CD4-positive, alpha-beta T cell (primary cell): ENCODE measurements around the gene MAST4. TPM values are rescaled to one million over a fixed set of nuclear protein-coding genes. Genes with fewer than 3 reads are reported as not detected.

Experiments used
- ATAC-seq: fragments of 200-7000 bp; cut with Tn5 transposase; one replicate; pipeline ENCODE4 v1.10.0; 2022; ENCODE audit warnings: mild to moderate bottlenecking; ENCODE audit not compliant: poor library complexity
- CTCF ChIA-PET: fragments of 350-600 bp; sonication (Branson Sonifier 250); formaldehyde crosslinking; loops from one replicate; lab custom pipeline; 2021; ENCODE audit warnings: antibody characterized with exemption, inconsistent platforms; lab: Charles Lee
- POLR2A ChIA-PET: fragments of 350-600 bp; sonication (Branson Sonifier 250); formaldehyde crosslinking; loops from one replicate; lab custom pipeline; 2021; ENCODE audit warnings: antibody characterized with exemption, inconsistent platforms; lab: Charles Lee
- DNase-seq, 14 experiments: peaks; one replicate each; pipeline ENCODE4 v3.0.0-alpha.2; 2013 to 2020; ENCODE audit warnings: mixed read lengths in 2 of 14
- H3K27ac ChIP-seq, 2 donors: one replicate each; pipeline versions ENCODE4 v1.5.1 to v1.7.0; 2013; ENCODE audit warnings: low read length in 2 of 2, low read depth in 1 of 2, mild to moderate bottlenecking in 1 of 2
- H3K27me3 ChIP-seq, 2 experiments: 1 replicate in 1 of 2; 2 replicates in 1 of 2; pipeline versions ENCODE4 v1.6.1 to v1.7.0; 2013; ENCODE audit warnings: low read length in 2 of 2, control low read depth in 1 of 2, mild to moderate bottlenecking in 1 of 2, moderate library complexity in 1 of 2; ENCODE audit not compliant: insufficient read depth in 2 of 2, control insufficient read depth in 1 of 2
- H3K36me3 ChIP-seq: one replicate; pipeline ENCODE4 v1.6.1; 2013; ENCODE audit warnings: low read length, control low read depth; ENCODE audit not compliant: insufficient read depth
- H3K4me1 ChIP-seq: one replicate; pipeline ENCODE4 v1.6.1; 2013; ENCODE audit warnings: low read length, control low read depth; ENCODE audit not compliant: insufficient read depth
- H3K4me3 ChIP-seq: one replicate; pipeline ENCODE4 v1.5.1; 2013; ENCODE audit warnings: mild to moderate bottlenecking, low read length, moderate library complexity
- H3K9me3 ChIP-seq, 2 experiments: 1 replicate in 1 of 2; 2 replicates in 1 of 2; pipeline versions ENCODE4 v1.6.1 to v1.7.0; 2013; ENCODE audit warnings: low read length in 2 of 2, mild to moderate bottlenecking in 2 of 2, control low read depth in 1 of 2, moderate library complexity in 1 of 2; ENCODE audit not compliant: control insufficient read depth in 1 of 2, insufficient read depth in 1 of 2
- H3K27ac Mint-ChIP-seq: one replicate; pipeline ENCODE4 v1.8.0; 2020; ENCODE audit warnings: mixed read lengths
- H3K27me3 Mint-ChIP-seq: one replicate; pipeline ENCODE4 v1.8.0; 2021; ENCODE audit warnings: mixed read lengths
- H3K36me3 Mint-ChIP-seq: one replicate; pipeline ENCODE4 v1.8.0; 2021; ENCODE audit warnings: low read depth, mixed read lengths
- H3K4me1 Mint-ChIP-seq: one replicate; pipeline ENCODE4 v1.8.0; 2021; ENCODE audit warnings: low read depth, mixed read lengths
- H3K4me3 Mint-ChIP-seq: one replicate; pipeline ENCODE4 v1.8.0; 2020; ENCODE audit warnings: mild to moderate bottlenecking, mixed read lengths
- H3K9me3 Mint-ChIP-seq: one replicate; pipeline ENCODE4 v1.8.0; 2020; ENCODE audit warnings: mixed read lengths
- intact Hi-C, 2 experiments: fragments of 100-400 bp; cut with DNase I in 1 of 2; cut with micrococcal nuclease in 1 of 2; formaldehyde crosslinking; loops; one replicate each; pipeline versions ENCODE4 v1.15.1 to v1.9.0; 2023 to 2025; cut with DNase I, micrococcal nuclease
- total RNA-seq, 174 experiments: library from RNA in 2 of 174; stranded (reverse) in 2 of 174; gene quantifications; one replicate each; pipeline ENCODE4 v1.2.3 and lab custom pipeline; 2021 to 2026
- TF ChIP-seq, protein P1 (sequence below): fragments of 200-600 bp; IDR thresholded peaks from one replicate; pipeline ENCODE4 v1.8.0; 2022; ENCODE audit warnings: antibody characterized with exemption, mild to moderate bottlenecking

MAST4 gene
- total RNA-seq, 2 experiments from 2014 or later, result 21.3 to 21.6 TPM

- Mint-ChIP-seq H3K27me3 (no peaks in the 10 kb centered on the region), H3K4me3 (no peak overlapping the region), H3K4me1 (no peaks in the 10 kb centered on the region), H3K27ac (no peak overlapping the region), H3K36me3 (no peaks in the 10 kb centered on the region), H3K9me3 (no peaks in the 10 kb centered on the region)
- H3K27me3 ChIP-seq, result no peaks in the 10 kb centered on the region
- H3K36me3 ChIP-seq, result no peaks in the 10 kb centered on the region
- DNase-seq (no peak), ATAC-seq (no peak)
- no peak overlapping the region for H3K27ac ChIP-seq
- H3K4me1 ChIP-seq, result no peaks in the 10 kb centered on the region
- no peaks in the 10 kb centered on the region for H3K9me3 ChIP-seq
- intact Hi-C loops, result no loop called here
- H3K4me3 ChIP-seq, result no peak overlapping the region
- TF ChIP-seq, protein P1, sequence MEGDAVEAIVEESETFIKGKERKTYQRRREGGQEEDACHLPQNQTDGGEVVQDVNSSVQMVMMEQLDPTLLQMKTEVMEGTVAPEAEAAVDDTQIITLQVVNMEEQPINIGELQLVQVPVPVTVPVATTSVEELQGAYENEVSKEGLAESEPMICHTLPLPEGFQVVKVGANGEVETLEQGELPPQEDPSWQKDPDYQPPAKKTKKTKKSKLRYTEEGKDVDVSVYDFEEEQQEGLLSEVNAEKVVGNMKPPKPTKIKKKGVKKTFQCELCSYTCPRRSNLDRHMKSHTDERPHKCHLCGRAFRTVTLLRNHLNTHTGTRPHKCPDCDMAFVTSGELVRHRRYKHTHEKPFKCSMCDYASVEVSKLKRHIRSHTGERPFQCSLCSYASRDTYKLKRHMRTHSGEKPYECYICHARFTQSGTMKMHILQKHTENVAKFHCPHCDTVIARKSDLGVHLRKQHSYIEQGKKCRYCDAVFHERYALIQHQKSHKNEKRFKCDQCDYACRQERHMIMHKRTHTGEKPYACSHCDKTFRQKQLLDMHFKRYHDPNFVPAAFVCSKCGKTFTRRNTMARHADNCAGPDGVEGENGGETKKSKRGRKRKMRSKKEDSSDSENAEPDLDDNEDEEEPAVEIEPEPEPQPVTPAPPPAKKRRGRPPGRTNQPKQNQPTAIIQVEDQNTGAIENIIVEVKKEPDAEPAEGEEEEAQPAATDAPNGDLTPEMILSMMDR, result no peak
- POLR2A ChIA-PET, result no interaction called here
- CTCF ChIA-PET, result interaction anchor here (0.7 kb wide), 1 partner anchor 26 kb away, joined by 3 read pairs; no protein-coding TSS in a partner anchor
Measured at GRCh38 chr5:66570201-66570600, 26.0 kb upstream of the MAST4 start.

- Mint-ChIP-seq H3K27me3 (peaks cover 13% of the 10 kb centered on the region), H3K4me3 (no peak overlapping the region), H3K9me3 (no peaks in the 10 kb centered on the region), H3K27ac (no peak overlapping the region), H3K4me1 (no peaks in the 10 kb centered on the region), H3K36me3 (no peaks in the 10 kb centered on the region)
- CTCF ChIA-PET, result no interaction called here
- no peaks in the 10 kb centered on the region for H3K4me1 ChIP-seq
- no peak overlapping the region for H3K27ac ChIP-seq
- POLR2A ChIA-PET, result no interaction called here
- no peaks in the 10 kb centered on the region for H3K27me3 ChIP-seq
- ATAC-seq (no peak), DNase-seq (no peak)
- no peaks in the 10 kb centered on the region for H3K9me3 ChIP-seq
- intact Hi-C loops, result no loop called here
- no peaks in the 10 kb centered on the region for H3K36me3 ChIP-seq
- H3K4me3 ChIP-seq, result no peak overlapping the region
- TF ChIP-seq, protein P1, result no peak
Measured at GRCh38 chr5:66573733-66574132, 22.5 kb upstream of the MAST4 start.

DNA sequence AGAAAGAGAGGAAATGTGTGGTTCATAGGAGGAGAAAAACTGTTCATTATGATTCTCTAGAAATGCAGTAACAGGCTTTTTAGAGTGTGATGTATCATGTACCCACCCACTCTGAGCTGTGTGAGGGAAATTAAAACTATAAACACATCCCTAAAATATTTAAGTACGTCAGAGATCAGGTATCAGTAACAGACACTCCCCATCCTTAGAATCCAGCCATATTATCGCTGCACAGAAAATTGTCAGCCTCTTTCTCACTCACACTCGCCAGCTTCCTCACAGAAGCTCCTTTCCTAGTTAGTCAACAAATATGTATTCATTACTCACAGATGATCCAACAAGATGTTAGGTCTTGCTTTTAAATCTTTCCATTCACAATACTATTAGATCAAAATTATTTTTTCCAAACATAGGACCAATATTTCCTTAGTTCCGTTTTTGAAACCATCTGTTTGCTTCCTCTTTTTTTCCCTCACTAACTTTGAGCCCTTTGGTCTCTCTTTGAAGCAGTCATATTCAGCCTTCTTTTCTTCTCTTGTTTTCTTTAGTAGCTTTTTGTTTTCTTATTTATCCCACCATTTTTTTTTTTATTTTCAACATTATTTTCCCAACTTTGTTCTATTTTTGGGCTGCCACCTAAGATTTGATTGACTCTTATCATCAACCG lies 13.6 kb upstream of the MAST4 start:
- Histone ChIP-seq H3K36me3 (no peaks in the 10 kb centered on the region), H3K9me3 (no peaks in the 10 kb centered on the region), H3K4me1 (no peaks in the 10 kb centered on the region), H3K4me3 (no peak overlapping the region), H3K27ac (no peak overlapping the region), H3K27me3 (no peaks in the 10 kb centered on the region)
- H3K27me3 Mint-ChIP-seq, result peaks cover 32% of the 10 kb centered on the region
- no peak overlapping the region for H3K4me3 Mint-ChIP-seq
- no peak for ATAC-seq
- CTCF ChIA-PET, result no interaction called here
- TF ChIP-seq, protein P1, result no peak
- no peak overlapping the region for H3K27ac Mint-ChIP-seq
- POLR2A ChIA-PET, result no interaction called here
- no peaks in the 10 kb centered on the region for H3K4me1 Mint-ChIP-seq
- no peak for DNase-seq
- H3K9me3 Mint-ChIP-seq, result no peaks in the 10 kb centered on the region
- intact Hi-C loops, result no loop called here
- no peaks in the 10 kb centered on the region for H3K36me3 Mint-ChIP-seq
